WTC11 (cell line): ENCODE measurements around the gene COX6B2. TPM values are rescaled to one million over a fixed set of nuclear protein-coding genes. Genes with fewer than 3 reads are reported as not detected.
A peak's percentile ranks its signal among the peaks of the same experiment; 100 is the strongest.

ENCODE experiments used
- ATAC-seq: fragments of 200-7000 bp; cut with Tn5 transposase; 2 replicates; pipeline ENCODE4 v1.10.0; 2021; ENCODE audit warnings: mild to moderate bottlenecking, moderate library complexity
- CTCF ChIA-PET: fragments of 300-600 bp; sonication (Branson Sonifier 250); formaldehyde crosslinking; loops from one replicate; lab custom pipeline; 2021; ENCODE audit warnings: antibody characterized with exemption; lab: Charles Lee
- POLR2A ChIA-PET: fragments of 350-600 bp; sonication (Branson Sonifier 250); formaldehyde crosslinking; loops from one replicate; lab custom pipeline; 2021; ENCODE audit warnings: antibody characterized with exemption; lab: Charles Lee
- DNase-seq: peaks from one replicate; pipeline ENCODE4 v3.0.0; 2021; ENCODE audit warnings: low spot score
- H3K27ac Mint-ChIP-seq: 2 replicates; pipeline ENCODE4 v1.8.0; 2021; ENCODE audit warnings: mixed read lengths
- H3K27me3 Mint-ChIP-seq: 2 replicates; pipeline ENCODE4 v1.8.0; 2021; ENCODE audit warnings: low read depth, mild to moderate bottlenecking, moderate library complexity, mixed read lengths
- H3K36me3 Mint-ChIP-seq: 2 replicates; pipeline ENCODE4 v1.8.0; 2021; ENCODE audit warnings: mixed read lengths
- H3K4me1 Mint-ChIP-seq: 2 replicates; pipeline ENCODE4 v1.8.0; 2022; ENCODE audit warnings: mixed read lengths
- H3K4me3 Mint-ChIP-seq: 2 replicates; pipeline ENCODE4 v1.8.0; 2021; ENCODE audit warnings: mild to moderate bottlenecking, moderate library complexity, mixed read lengths
- H3K9me3 Mint-ChIP-seq: 2 replicates; pipeline ENCODE4 v1.8.0; 2021; ENCODE audit warnings: mixed read lengths
- CDX4 ChIP-seq: fragments of 250-450 bp; sonication (Bioruptor Pico); IDR thresholded peaks from 2 replicates; pipeline ENCODE4 v1.9.0; 2021; ENCODE audit warnings: moderate library complexity, mild to moderate bottlenecking, inconsistent platforms, borderline replicate concordance
- CREM ChIP-seq: sonication (generic); formaldehyde crosslinking; IDR thresholded peaks from 2 replicates; pipeline ENCODE4 v1.8.1; 2022; ENCODE audit warnings: mild to moderate bottlenecking, missing genetic modification reagents, moderate library complexity
- CTCF ChIP-seq: fragments of 200-600 bp; IDR thresholded peaks from 2 replicates; pipeline ENCODE4 v1.8.0; 2022; ENCODE audit warnings: antibody characterized with exemption
- EMX1 ChIP-seq: fragments of 250-450 bp; sonication (Bioruptor Pico); IDR thresholded peaks from 2 replicates; pipeline ENCODE4 v1.8.0; 2021; ENCODE audit warnings: mild to moderate bottlenecking
- ETV6 ChIP-seq: sonication (generic); formaldehyde crosslinking; IDR thresholded peaks from 2 replicates; pipeline ENCODE4 v1.8.1; 2022; ENCODE audit warnings: mild to moderate bottlenecking, missing genetic modification reagents
- FOXP4 ChIP-seq: sonication (generic); formaldehyde crosslinking; IDR thresholded peaks from 2 replicates; pipeline ENCODE4 v1.8.0; 2022; ENCODE audit warnings: mild to moderate bottlenecking, missing genetic modification reagents
- IRF1 ChIP-seq: sonication (generic); formaldehyde crosslinking; IDR thresholded peaks from 2 replicates; pipeline ENCODE4 v1.8.0; 2023; ENCODE audit warnings: missing genetic modification reagents
- NFE2L1 ChIP-seq: sonication (generic); formaldehyde crosslinking; IDR thresholded peaks from 2 replicates; pipeline ENCODE4 v1.8.1; 2023; ENCODE audit warnings: missing genetic modification reagents
- NR1H2 ChIP-seq: sonication (generic); formaldehyde crosslinking; IDR thresholded peaks from 2 replicates; pipeline ENCODE4 v1.9.0; 2021; ENCODE audit warnings: mild to moderate bottlenecking, moderate library complexity, missing genetic modification reagents
- NR3C1 ChIP-seq: sonication (generic); formaldehyde crosslinking; conservative IDR thresholded peaks from 2 replicates; pipeline ENCODE4 v1.8.1; 2023; ENCODE audit warnings: low read depth, mild to moderate bottlenecking, missing genetic modification reagents
- PRDM15 ChIP-seq: sonication (generic); formaldehyde crosslinking; IDR thresholded peaks from 2 replicates; pipeline ENCODE4 v1.8.0; 2022; ENCODE audit warnings: missing genetic modification reagents
- PRRX2 ChIP-seq: fragments of 250-450 bp; sonication (Bioruptor Pico); IDR thresholded peaks from 2 replicates; pipeline ENCODE4 v1.8.0; 2021; ENCODE audit warnings: mild to moderate bottlenecking
- SP1 ChIP-seq: sonication (generic); formaldehyde crosslinking; conservative IDR thresholded peaks from 2 replicates; pipeline ENCODE4 v1.8.1; 2022; ENCODE audit warnings: missing genetic modification reagents
- TP53 ChIP-seq: sonication (generic); formaldehyde crosslinking; IDR thresholded peaks from 2 replicates; pipeline ENCODE4 v1.8.1; 2023; ENCODE audit warnings: mild to moderate bottlenecking, missing genetic modification reagents
- ZNF121 ChIP-seq: sonication (generic); formaldehyde crosslinking; IDR thresholded peaks from 2 replicates; pipeline ENCODE4 v1.8.0; 2023; ENCODE audit warnings: missing genetic modification reagents
- ZNF219 ChIP-seq: sonication (generic); formaldehyde crosslinking; IDR thresholded peaks from 2 replicates; pipeline ENCODE4 v1.8.0; 2023; ENCODE audit warnings: missing genetic modification reagents, mild to moderate bottlenecking, borderline replicate concordance
- ZNF416 ChIP-seq: fragments of 250-450 bp; sonication (Bioruptor Pico); IDR thresholded peaks from 2 replicates; pipeline ENCODE4 v1.9.0; 2021; ENCODE audit warnings: mild to moderate bottlenecking, inconsistent platforms
- ZNF425 ChIP-seq: fragments of 250-450 bp; sonication (Bioruptor Pico); conservative IDR thresholded peaks from 2 replicates; pipeline ENCODE4 v1.9.0; 2021; ENCODE audit warnings: mild to moderate bottlenecking
- total RNA-seq: library from RNA; stranded (reverse); gene quantifications from 3 replicates; pipeline ENCODE4 v1.2.3, GENCODE V29; 2021

The COX6B2 gene
- total RNA-seq, 1 experiment from 2014 or later: 4.3 TPM

- ChIA-PET POLR2A (interaction anchor here (2.1 kb wide), 1 partner anchor 41 kb away, joined by 6 read pairs; no protein-coding TSS in a partner anchor), CTCF (interaction anchor here (0.8 to 3.0 kb wide), 9 partner anchors 10 to 222 kb away, joined by 3 to 26 read pairs (median 4); partner anchors contain the start of gene KMT5C)
- Mint-ChIP-seq H3K27ac (no peak overlapping the region), H3K4me3 (peak overlapping the region; percentile 79), H3K4me1 (peaks cover 34% of the 10 kb centered on the region), H3K36me3 (peaks cover 19% of the 10 kb centered on the region), H3K27me3 (peaks cover 41% of the 10 kb centered on the region), H3K9me3 (no peaks in the 10 kb centered on the region)
- DNase-seq (no peak), ATAC-seq (no peak)
- TF ChIP-seq CTCF: no peak
- TF ChIP-seq ZNF425: no peak
- no peak for TF ChIP-seq IRF1 (CRISPR knock-in tag)
These were observed 28.1 kb upstream of the COX6B2 start for GRCh38 chr19:55382522-55383054.

DNA sequence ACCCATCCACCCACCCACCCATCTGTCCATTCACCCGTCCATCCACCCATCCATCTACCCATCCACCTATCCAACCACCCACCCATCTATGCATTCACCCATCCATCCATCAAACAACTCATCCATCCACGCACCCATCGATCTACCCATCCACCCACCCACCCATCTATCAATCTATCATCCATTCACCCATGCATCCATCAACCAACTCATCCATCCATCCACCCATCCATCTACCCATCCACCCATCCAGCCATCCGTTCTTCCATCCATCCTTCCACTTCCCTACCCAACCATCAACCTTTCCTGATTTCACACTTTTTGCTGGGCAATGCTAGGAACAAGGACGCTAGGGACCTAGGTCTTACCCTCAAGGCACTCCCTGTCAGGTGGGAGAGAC, 27.5 kb upstream of the COX6B2 start:
- no peak for DNase-seq
- H3K36me3 Mint-ChIP-seq: peaks cover 13% of the 10 kb centered on the region
- peaks cover 28% of the 10 kb centered on the region for H3K4me1 Mint-ChIP-seq
- TF ChIP-seq FOXP4: no peak
- TF ChIP-seq ETV6: no peak
- no peak for TF ChIP-seq ZNF121 (CRISPR knock-in tag)
- no peak for TF ChIP-seq NR3C1
- TF ChIP-seq EMX1: no peak
- no peak for TF ChIP-seq CDX4
- TF ChIP-seq TP53 (CRISPR knock-in tag): no peak
- TF ChIP-seq SP1: no peak
- TF ChIP-seq ZNF219 (CRISPR knock-in tag): no peak
- TF ChIP-seq PRRX2: no peak
- no peak for TF ChIP-seq NR1H2 (CRISPR knock-in tag)
- no peak for ATAC-seq
- peaks cover 41% of the 10 kb centered on the region for H3K27me3 Mint-ChIP-seq
- ChIA-PET CTCF (interaction anchor here (0.8 to 2.8 kb wide), 2 partner anchors 10 to 80 kb away, joined by 3 to 26 read pairs; no protein-coding TSS in a partner anchor), POLR2A (interaction anchor here (2.1 kb wide), 1 partner anchor 41 kb away, joined by 6 read pairs; no protein-coding TSS in a partner anchor)
- no peak overlapping the region for H3K27ac Mint-ChIP-seq
- H3K9me3 Mint-ChIP-seq: no peaks in the 10 kb centered on the region
- H3K4me3 Mint-ChIP-seq: peak overlapping the region; percentile 47; the same call in 1 of the 2 replicates

- ATAC-seq: no peak
- DNase-seq: no peak
- TF ChIP-seq NFE2L1 (CRISPR knock-in tag) (no peak), PRDM15 (no peak), TP53 (CRISPR knock-in tag) (no peak), ZNF416 (CRISPR knock-in tag) (no peak), CREM (no peak)
- Mint-ChIP-seq H3K9me3 (no peaks in the 10 kb centered on the region), H3K36me3 (no peaks in the 10 kb centered on the region), H3K27me3 (peaks cover 58% of the 10 kb centered on the region), H3K4me1 (peaks cover 34% of the 10 kb centered on the region), H3K27ac (peak overlapping the region; percentile 65; the same call in 1 of the 2 replicates), H3K4me3 (no peak overlapping the region)
- CTCF ChIA-PET: interaction anchor here (1.5 kb wide), 1 partner anchor 40 kb away, joined by 3 read pairs; the partner anchor contains the start of gene KMT5C
- POLR2A ChIA-PET: no interaction called here
These were observed 24.7 kb upstream of the COX6B2 start for GRCh38 chr19:55379174-55379573.
